ENCODE results near the gene RHOBTB1.

Gene RHOBTB1

DNA sequence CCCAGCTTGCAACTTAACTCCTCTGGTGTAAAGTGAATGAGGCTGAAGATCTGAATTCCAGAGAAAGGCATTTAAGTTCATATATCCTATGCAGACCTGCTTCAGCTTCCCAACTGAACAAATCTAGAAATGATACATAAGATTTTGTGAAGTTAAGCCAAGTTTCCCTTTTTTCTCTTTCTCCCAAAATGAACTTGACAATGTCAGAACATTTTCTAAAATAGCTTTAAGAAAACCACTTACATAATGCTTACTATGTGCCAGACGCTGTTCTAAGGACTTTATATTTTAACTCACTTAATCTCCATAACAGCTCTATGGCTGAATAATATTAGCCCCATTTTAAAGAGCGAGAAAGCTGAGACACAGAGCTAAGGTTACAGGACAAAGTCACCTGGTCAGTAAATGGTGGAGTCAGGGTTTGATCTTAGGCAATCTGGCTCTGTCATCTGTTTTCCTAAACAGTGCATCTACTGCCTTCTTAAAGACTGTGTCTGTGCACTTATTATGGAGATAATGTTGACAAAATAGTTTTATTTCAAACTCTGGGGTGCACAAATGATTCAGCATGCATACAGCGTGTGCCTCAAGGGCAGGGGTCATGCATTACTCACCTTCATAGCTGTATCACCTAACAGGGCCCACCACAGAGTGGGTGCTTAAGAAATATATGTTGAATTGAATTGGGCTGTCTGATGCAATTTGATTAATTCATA, 66.8 kb downstream of the RHOBTB1 start:
- H3K4me3 ChIP-seq (ENCODE audit: low read depth, low read length): no peak overlapping the region
- DNase-seq (ENCODE audit: low read depth): no peak

DNA sequence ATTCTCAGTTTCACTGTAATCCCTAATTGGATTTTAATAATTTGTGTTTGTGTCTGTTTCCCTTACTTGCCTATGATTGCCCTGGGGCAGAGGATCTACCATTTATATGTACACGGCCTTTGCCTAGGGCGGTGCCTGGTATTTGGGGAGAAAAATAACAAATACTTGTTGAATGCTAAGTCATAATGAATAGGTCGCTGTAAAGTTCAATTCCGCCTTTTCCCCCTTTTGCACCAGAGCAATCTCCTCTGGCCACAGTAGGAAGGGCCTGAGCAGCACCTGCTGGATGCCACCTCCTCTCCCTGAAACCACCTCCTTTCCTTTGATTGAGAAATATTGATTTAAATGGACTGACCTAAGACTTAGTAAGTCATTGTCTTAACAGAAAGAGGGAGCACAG, 70.2 kb downstream of the RHOBTB1 start:
- DNase-seq (ENCODE audit: low read depth): no peak
- H3K4me3 ChIP-seq (ENCODE audit: low read depth, low read length): no peak overlapping the region

DNA sequence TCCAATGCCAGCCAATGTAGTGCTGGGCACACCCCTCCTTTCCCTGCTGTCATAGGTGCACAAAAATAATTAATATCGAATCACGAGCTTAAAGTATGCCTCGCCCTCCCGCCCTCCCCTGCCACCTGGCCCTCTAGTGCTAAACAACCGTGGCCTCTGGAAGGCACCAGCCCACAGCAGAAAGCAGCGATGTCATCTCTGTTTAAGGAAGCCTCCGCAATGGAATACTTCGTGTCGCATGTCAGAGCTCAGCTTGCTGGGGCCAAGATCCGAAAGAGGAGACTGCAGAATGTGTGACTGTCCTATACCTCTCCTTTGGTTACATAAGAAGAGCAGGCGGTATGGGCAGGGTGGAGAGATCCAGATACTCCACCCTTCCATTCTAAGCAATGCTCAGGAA, 71.5 kb downstream of the RHOBTB1 start:
- no peak for DNase-seq (ENCODE audit: low read depth)

DNA sequence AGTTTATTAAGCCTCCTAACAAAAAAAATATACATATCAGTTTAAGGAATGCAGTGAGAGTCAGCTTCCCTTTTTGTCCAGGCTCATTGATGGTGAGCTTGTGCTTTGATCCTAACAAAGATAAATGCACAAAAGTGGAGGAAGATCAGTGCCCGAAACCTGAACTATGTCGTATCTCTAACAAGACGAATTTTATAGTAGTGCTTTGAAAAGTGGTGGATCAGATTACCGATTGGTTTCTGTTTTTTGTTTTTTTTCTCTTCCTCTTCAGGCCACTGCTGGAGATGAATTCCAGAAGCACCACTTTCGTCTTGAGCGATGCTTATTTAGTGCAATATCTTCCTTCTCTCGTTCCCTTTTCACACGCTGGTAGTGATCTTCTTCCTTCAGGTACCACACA, 72.8 kb downstream of the RHOBTB1 start:
- no peak overlapping the region for H3K4me3 ChIP-seq (ENCODE audit: low read depth, low read length)
- DNase-seq (ENCODE audit: low read depth): no peak

More for the DNA sequence above, 71.5 kb downstream of the RHOBTB1 start:
- no peak overlapping the region for H3K4me3 ChIP-seq (ENCODE audit: low read depth, low read length)

DNA sequence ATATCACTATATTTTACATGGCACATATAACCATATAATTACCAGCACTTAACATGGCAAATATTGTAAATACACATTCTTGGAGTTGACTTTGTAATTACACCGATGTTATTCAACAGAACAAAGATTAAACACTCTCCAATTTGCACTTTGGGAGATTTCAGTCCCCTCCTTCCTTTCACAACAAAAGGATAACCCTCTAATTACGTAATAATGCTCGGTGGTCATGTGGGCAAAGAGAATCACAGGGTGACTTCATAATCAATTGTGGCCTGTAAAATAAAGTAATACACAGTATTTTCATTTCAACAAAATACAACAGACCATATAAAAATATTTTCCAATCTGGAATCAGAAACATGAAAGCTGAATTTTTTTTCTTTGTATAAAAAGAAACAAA, 73.2 kb downstream of the RHOBTB1 start:
- no peak overlapping the region for H3K4me3 ChIP-seq (ENCODE audit: low read depth, low read length)
- no peak for DNase-seq (ENCODE audit: low read depth)

DNA sequence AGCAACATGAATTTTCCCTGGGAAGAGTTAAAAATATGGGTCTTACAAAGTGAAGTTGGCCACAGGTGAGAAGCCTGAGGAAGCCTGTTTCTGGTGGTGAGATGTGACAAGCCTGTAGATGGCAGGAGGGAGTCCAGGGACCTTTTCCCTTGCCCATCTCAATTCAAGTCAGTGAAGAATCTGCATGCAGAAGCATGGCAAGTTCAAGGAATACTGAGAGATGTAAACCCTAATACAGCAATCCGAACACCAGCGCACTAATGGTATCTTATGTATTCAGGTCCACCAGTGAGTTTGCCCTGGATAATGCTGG, 73.6 kb downstream of the RHOBTB1 start:
- DNase-seq (ENCODE audit: low read depth): no peak
- no peak overlapping the region for H3K4me3 ChIP-seq (ENCODE audit: low read depth, low read length)

DNA sequence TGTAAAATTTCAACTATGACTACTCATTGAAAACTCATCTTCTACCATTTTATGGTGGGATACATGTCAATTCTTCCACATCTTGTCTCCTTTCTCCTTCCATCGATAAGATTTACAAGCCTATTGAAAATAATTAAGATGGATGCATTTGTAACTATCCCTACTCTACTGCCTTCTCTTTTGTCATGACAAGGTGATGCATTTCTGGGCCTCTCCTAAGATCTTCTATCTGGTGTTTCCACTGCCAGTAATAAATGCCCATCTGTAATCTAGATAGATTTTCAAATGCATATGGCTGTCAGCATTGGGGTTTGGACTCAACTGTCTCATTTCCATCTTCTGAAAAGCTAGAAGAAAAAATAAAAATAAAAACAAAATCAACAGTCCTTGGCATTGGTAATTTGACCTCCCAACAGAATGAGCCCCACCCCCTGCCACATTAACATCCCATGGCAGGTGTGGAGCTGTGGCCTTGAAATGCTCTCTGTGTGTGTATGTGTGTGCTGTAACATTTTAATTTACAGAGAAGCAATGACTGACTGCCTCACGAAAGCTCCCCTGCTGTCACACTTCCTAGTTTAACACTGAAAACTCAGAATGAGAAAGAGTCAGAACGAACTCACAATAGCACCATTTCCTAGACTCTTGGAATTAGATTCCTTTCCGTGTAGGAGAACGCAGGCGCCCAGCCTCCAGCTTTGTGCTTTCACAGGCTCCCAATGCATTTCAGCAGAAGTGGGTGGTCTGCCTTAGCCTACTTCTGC, 74.2 kb downstream of the RHOBTB1 start:
- DNase-seq (ENCODE audit: low read depth): no peak
- H3K4me3 ChIP-seq (ENCODE audit: low read depth, low read length): no peak overlapping the region

DNA sequence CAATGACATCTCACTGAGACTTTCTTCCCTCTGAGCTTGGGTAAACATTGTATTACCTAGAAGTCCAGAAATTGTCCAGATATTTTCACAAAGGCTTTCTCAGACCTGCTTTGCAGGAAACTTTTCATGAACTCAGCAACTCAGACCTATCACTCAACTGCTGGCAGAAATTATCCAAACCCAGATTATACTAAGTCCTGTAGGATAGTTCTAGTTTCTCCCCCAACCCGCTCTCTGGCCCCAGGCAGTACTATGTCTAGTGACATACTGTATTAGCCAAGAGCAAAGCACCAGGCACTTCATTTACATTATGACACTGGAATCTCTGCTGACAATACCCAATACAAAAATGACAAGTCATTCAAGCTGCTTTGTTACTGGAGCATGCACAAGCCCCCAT, 75.0 kb downstream of the RHOBTB1 start:
- H3K4me3 ChIP-seq (ENCODE audit: low read depth, low read length): no peak overlapping the region
- DNase-seq (ENCODE audit: low read depth): no peak

DNA sequence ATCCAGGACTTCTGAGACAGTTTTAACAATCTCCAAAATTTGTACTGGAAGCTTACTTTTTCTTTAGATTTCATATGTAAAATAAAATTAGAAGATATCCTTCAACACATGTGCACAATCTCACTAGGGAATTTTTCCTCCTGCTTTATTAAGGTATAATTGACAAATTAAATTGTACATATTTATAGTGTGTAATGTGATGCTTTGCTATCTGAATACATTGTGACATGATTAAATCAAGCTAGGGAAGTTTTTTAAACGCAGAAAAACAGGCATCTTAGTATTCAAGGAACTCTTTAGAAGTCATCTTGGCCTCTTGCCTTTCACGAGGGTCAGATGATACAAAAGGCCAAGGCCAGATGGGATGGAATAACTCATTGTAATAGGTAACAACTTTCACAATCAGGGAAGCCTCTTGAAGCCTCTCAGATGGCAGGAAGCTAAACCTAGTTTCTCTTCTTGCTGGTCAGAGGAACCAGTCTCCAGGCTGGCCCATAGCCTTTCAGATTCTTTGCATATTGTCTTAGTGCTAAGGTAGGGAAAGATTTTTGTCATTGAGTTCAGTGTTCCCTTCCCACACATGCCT, 78.7 kb downstream of the RHOBTB1 start:
- DNase-seq (ENCODE audit: low read depth): no peak
- no peak overlapping the region for H3K4me3 ChIP-seq (ENCODE audit: low read depth, low read length)

DNA sequence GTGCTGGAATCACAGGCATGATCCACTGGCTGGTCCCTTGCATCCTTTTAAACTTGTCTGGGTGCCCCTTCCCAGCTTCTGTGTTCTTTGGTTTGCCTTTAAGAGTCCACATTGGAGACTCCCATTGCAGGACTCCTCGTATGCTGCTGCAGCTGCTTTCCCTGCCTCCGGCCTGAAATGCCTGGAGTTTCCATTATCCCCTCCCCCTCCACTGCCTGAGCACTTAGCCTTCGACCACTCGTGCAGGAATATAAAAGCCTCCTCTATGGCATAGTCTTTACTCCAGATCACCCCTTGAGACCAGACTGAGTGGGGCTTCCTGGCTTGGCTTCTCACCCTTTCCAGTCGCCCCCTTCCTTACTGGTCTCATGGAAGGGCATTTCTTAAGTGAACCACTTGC, 80.2 kb downstream of the RHOBTB1 start:
- no peak for DNase-seq (ENCODE audit: low read depth)
- no peak overlapping the region for H3K4me3 ChIP-seq (ENCODE audit: low read depth, low read length)

DNA sequence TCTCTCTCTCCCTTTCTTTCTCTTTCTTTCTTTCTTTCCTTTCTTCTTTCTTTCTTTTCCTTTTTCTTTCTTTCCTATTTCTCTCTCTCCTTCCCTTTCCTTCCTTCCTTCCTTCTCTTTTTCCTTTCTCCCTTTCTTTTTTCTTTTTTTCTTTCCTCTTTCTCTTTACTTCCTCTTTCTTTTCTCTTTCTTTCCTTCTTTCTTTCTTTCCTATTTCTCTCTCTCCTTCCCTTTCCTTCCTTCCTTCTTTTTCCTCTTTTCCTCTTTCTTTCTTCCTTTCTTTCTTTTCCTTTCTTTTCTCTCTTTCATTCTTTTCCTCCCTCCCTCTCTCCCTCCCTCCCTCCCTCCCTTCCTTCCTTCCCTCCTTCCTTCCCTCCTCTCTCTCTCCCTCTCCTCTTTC, 81.5 kb downstream of the RHOBTB1 start:
- H3K4me3 ChIP-seq (ENCODE audit: low read depth, low read length): no peak overlapping the region
- no peak for DNase-seq (ENCODE audit: low read depth)

DNA sequence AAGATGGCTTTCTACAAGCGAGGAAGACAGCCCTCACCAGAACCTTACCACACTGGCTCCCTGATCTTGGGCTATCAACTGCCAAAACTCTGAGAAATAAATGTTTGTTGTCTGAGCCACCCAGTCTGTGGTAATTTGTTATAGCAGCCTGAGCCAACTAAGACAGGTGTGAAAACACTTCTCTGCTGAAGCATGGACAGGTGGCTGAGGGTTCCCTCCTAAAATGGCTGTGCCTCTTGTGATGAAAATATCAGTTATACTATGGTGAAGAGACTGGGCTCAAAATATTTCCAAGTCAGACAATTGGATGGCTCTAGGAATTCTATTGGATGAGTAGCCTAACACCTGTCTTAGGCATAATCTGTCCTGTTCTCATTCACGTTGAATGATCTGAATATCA, 87.6 kb downstream of the RHOBTB1 start:
- DNase-seq (ENCODE audit: low read depth): no peak
- no peak overlapping the region for H3K4me3 ChIP-seq (ENCODE audit: low read depth, low read length)

DNA sequence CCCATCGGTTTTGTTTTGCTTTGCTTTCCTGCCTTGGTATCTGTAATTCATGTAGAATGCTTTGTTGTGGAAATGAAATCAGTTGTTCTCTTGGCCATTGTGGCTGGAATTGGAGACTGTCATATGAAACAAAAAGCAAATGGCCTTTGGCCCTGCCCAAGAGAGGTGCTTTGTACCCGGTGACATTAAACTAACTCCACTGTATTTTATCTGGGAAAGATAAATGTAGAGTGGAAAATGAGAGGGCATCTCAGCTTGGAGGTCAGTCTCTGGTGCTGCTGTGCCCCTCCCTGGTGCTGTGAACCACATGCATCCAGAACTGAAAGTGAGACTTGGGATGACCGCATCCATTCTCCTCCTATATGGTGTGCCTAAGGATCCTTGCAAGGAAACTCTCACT, 90.3 kb downstream of the RHOBTB1 start:
- DNase-seq (ENCODE audit: low read depth): no peak
- H3K4me3 ChIP-seq (ENCODE audit: low read depth, low read length): no peak overlapping the region

DNA sequence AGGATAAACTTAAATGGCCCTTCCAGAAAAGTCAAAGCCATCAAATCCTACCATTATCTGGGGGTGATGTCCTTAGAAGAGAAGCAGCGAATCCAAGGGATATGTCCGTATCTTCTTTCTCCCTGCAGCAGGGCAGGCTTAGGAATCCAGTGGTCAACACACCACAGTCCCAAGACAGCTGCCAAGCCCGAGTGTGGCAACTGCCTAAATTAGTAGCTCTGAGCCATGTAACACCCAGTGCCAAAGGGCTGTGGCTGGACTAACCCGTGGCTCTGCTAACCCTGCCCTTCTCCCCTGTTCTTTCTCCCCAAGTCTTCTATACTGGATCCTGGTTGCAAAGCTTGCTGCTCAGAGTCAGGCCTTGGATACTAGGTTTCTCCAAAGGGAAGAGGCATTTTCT, 90.9 kb downstream of the RHOBTB1 start:
- DNase-seq (ENCODE audit: low read depth): no peak
- no peak overlapping the region for H3K4me3 ChIP-seq (ENCODE audit: low read depth, low read length)

DNA sequence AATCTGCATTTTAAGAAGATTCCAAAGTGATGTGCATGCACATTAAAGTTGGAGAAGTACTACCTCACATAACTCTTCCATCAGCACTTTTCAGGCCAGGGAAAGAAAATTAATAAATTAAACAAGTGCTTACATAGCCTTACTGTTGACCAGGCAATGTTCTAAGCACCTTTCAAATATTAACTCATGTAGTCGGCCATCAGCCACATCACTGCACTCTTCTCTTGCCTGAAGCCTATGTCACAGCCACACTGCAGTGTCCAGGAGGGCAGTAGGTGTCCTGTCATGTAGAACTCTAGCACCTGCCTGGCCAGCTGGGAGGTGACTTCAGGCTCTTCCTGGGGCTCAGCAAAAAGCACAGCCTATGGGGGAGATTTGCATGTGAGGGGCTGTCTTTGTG, 94.2 kb downstream of the RHOBTB1 start:
- DNase-seq (ENCODE audit: low read depth): no peak
- no peak overlapping the region for H3K4me3 ChIP-seq (ENCODE audit: low read depth, low read length)

DNA sequence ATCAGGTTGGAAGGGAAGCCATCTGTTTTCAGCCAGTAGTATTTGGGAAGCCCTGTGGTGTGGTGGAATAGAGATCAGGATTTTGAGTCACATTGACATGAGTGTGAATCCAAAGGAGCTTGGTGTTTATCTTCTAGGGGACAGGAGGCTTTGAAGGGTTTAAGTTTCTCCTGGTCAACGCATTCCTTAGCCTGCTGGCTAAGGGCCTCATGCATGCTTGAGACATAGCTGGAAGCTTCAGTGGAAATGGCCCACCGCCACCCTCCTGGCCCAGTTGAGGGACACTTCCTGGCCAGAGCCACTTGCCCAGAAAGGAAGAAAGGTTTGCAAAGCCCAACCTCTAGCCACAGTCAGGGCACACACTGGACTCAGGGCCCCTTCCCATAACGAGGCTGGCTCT, 94.8 kb downstream of the RHOBTB1 start:
- no peak for DNase-seq (ENCODE audit: low read depth)
- H3K4me3 ChIP-seq (ENCODE audit: low read depth, low read length): no peak overlapping the region

DNA sequence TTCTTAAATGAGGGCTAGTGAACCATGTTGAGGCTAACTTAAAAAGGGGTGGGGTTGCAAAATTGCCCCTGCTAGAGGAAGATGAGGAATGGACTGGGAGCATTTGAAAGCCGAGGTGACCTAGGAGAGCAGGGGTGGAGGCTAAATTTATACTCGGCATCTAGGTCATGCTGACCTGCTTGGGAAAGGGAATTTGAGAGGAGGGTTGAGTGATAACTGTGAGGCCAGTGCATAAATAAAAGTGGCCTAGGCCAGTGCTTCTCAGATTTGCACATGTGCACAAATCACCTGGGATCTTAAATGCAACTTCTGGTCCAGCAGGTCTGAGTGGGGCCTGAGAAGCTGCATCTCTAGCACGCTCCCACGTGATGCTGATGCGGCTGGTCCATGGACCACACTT, 95.3 kb downstream of the RHOBTB1 start:
- no peak for DNase-seq (ENCODE audit: low read depth)
- H3K4me3 ChIP-seq (ENCODE audit: low read depth, low read length): no peak overlapping the region

DNA sequence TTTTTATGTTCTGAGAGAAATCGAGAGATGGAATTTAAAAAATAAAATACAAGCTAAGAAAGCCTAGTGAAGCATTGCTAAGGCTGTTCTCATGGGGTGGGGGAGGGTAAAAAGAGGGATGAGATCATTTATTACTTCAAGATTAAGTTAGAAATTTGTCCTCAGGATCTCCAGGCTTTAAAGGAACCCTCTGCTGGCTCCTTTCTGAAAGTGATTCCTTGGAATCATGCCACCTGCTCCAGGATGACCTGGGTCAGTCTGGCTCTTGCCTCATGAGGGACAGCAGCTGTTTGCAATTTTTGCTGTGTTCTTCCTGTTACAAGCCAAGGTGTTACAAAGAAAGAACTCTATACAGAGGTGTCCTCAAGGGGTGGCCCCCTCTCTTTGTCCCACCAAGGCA, 95.9 kb downstream of the RHOBTB1 start:
- no peak for DNase-seq (ENCODE audit: low read depth)

DNA sequence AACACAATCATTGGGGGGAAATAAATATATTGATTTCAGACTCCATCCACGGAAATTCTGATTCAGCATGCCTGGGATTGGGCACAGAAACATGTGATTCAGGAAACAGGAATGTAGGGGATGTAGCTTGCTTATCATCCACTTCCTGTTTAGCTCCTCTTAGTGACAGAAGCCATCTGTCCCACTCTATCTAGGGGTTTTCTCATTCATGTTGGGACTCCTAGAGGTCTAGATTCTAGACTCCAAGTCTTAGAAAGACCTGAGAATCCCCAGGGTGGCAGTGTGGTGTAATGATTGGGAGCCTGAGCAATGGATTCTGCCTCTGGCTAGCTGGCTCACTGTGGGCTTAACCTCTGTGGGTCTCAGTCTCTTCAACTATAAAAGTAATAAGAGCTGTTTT, 97.8 kb downstream of the RHOBTB1 start:
- no peak overlapping the region for H3K4me3 ChIP-seq (ENCODE audit: low read depth, low read length)
- no peak for DNase-seq (ENCODE audit: low read depth)

More for the DNA sequence above, 95.9 kb downstream of the RHOBTB1 start:
- H3K4me3 ChIP-seq (ENCODE audit: low read depth, low read length): no peak overlapping the region

DNA sequence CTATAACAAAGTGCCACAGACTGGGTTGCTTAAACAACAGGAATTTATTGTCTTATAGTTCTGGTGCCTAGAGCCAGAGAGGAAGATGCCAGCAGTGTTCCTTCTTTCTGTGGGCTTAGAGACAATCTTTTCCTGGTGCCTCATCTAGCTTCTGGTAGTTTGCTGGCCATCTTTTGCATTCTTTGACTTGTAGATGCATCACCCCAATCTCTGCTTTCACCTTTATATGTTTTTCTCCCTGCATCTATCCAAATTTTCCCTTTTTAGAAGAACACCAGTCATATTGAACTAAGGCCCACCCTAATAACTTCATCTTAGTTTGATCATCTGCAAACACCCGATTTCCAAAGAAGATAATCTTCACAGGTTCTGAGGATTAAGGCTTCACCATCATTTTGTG, 98.9 kb downstream of the RHOBTB1 start:
- no peak for DNase-seq (ENCODE audit: low read depth)
- H3K4me3 ChIP-seq (ENCODE audit: low read depth, low read length): no peak overlapping the region

DNA sequence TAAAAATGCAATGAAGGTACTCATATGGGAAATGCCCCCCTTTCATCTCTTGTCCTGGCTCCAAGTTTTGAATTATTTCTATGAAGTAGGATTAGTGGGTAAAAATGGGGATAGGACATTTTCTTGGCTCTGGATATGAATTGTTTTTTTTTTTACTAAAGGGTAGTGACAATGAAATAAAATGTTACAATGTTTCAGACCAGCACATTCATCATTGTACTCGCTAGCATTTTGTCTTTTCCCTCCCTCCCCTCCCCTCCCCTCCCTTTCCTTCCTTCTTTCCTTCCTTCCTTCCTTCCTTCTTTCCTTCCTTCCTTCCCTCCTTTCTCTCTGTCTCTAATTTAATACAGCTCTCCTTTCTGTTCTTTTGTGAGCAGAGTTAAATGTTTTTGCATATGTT, 101.3 kb downstream of the RHOBTB1 start:
- DNase-seq (ENCODE audit: low read depth): no peak
- no peak overlapping the region for H3K4me3 ChIP-seq (ENCODE audit: low read depth, low read length)

All from skeletal muscle cell (primary cell).